ENCODE results near the gene FGF3.

GRCh38 chr11:69760319-69760718 lies 58.9 kb downstream of the FGF3 start:
- TF ChIP-seq EP300 (IDR thresholded peaks at IDR 0.05; ENCODE audit: borderline replicate concordance in 1 of 2, low read depth in 1 of 2, low read length in 1 of 2) (no peak), CTCF (IDR thresholded peaks at IDR 0.05) (no peak), SMC3 (IDR thresholded peaks at IDR 0.05; ENCODE audit: low read depth, low read length) (no peak), POLR2AphosphoS5 (IDR thresholded peaks at IDR 0.05; ENCODE audit: low read depth, low read length) (no peak), SIN3A (IDR thresholded peaks at IDR 0.05; ENCODE audit: borderline replicate concordance, low read depth, low read length) (no peak), MEF2A (IDR thresholded peaks at IDR 0.05; ENCODE audit: borderline replicate concordance, low read depth) (no peak), REST (IDR thresholded peaks at IDR 0.05; ENCODE audit: low read depth, low read length) (no peak), GABPA (IDR thresholded peaks at IDR 0.05; ENCODE audit: low read depth) (no peak), EZH2phosphoT487 (IDR thresholded peaks at IDR 0.05; ENCODE audit: borderline replicate concordance, low read depth) (no peak), NRF1 (IDR thresholded peaks at IDR 0.05; ENCODE audit: low read depth, low read length) (no peak), CHD2 (IDR thresholded peaks at IDR 0.05; ENCODE audit: low read length, partially characterized antibody) (no peak)
- TF ChIP-seq, protein P1, sequence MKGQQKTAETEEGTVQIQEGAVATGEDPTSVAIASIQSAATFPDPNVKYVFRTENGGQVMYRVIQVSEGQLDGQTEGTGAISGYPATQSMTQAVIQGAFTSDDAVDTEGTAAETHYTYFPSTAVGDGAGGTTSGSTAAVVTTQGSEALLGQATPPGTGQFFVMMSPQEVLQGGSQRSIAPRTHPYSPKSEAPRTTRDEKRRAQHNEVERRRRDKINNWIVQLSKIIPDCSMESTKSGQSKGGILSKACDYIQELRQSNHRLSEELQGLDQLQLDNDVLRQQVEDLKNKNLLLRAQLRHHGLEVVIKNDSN (IDR thresholded peaks at IDR 0.05; ENCODE audit: borderline replicate concordance, low read depth): no peak
- TF ChIP-seq, protein P2, sequence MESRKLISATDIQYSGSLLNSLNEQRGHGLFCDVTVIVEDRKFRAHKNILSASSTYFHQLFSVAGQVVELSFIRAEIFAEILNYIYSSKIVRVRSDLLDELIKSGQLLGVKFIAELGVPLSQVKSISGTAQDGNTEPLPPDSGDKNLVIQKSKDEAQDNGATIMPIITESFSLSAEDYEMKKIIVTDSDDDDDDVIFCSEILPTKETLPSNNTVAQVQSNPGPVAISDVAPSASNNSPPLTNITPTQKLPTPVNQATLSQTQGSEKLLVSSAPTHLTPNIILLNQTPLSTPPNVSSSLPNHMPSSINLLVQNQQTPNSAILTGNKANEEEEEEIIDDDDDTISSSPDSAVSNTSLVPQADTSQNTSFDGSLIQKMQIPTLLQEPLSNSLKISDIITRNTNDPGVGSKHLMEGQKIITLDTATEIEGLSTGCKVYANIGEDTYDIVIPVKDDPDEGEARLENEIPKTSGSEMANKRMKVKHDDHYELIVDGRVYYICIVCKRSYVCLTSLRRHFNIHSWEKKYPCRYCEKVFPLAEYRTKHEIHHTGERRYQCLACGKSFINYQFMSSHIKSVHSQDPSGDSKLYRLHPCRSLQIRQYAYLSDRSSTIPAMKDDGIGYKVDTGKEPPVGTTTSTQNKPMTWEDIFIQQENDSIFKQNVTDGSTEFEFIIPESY (IDR thresholded peaks at IDR 0.05; ENCODE audit: borderline replicate concordance, low read depth): no peak
